H9 (cell line): Measurements from ENCODE around the gene CD7. TPM values are rescaled to one million over a fixed set of nuclear protein-coding genes. Genes with fewer than 3 reads are reported as not detected.

Source experiments
- DNase-seq: peaks from one replicate; pipeline ENCODE4 v3.0.0-alpha.2; 2017
- H2AFZ ChIP-seq: one replicate; pipeline ENCODE4 v1.6.1; 2013; ENCODE audit warnings: mild to moderate bottlenecking, low read length, control low read depth, moderate library complexity
- H2AK5ac ChIP-seq: 2 replicates; pipeline ENCODE4 v1.6.1; 2013; ENCODE audit warnings: low read length, control low read depth, mixed read lengths; ENCODE audit not compliant: insufficient read length
- H2BK120ac ChIP-seq: one replicate; pipeline ENCODE4 v1.6.1; 2013; ENCODE audit warnings: low read depth, mild to moderate bottlenecking, low read length, control low read depth, inconsistent platforms; ENCODE audit not compliant: poor library complexity, severe bottlenecking
- H2BK12ac ChIP-seq: 2 replicates; pipeline ENCODE4 v1.6.1; 2013; ENCODE audit warnings: low read length, control low read depth, mixed read lengths, low read depth; ENCODE audit not compliant: insufficient read length
- H2BK15ac ChIP-seq: 2 replicates; pipeline ENCODE4 v1.6.1; 2013; ENCODE audit warnings: low read depth, low read length, control low read depth
- H2BK20ac ChIP-seq: one replicate; pipeline ENCODE4 v1.6.1; 2013; ENCODE audit warnings: low read depth, mild to moderate bottlenecking, low read length, control low read depth, inconsistent platforms; ENCODE audit not compliant: poor library complexity, severe bottlenecking
- H2BK5ac ChIP-seq: 2 replicates; pipeline ENCODE4 v1.6.1; 2013; ENCODE audit warnings: low read length, control low read depth, mixed read lengths; ENCODE audit not compliant: insufficient read length
- H3K14ac ChIP-seq: 2 replicates; pipeline ENCODE4 v1.6.1; 2013; ENCODE audit warnings: low read length, control low read depth; ENCODE audit not compliant: insufficient read depth
- H3K18ac ChIP-seq: 2 replicates; pipeline ENCODE4 v1.6.1; 2013; ENCODE audit warnings: low read depth, mild to moderate bottlenecking, mixed read lengths, low read length, control low read depth; ENCODE audit not compliant: insufficient read length
- H3K23ac ChIP-seq: 2 replicates; pipeline ENCODE4 v1.6.1; 2013; ENCODE audit warnings: low read length, control low read depth, mixed read lengths, low read depth; ENCODE audit not compliant: insufficient read length
- H3K23me2 ChIP-seq: 2 replicates; pipeline ENCODE4 v1.6.1; 2013; ENCODE audit warnings: low read depth, mild to moderate bottlenecking, mixed read lengths, low read length, control low read depth; ENCODE audit not compliant: insufficient read length, poor library complexity, severe bottlenecking
- H3K27ac ChIP-seq: 2 replicates; pipeline ENCODE4 v1.5.1; 2013; ENCODE audit warnings: low read length, control low read depth, mixed read lengths, low read depth; ENCODE audit not compliant: insufficient read length
- H3K27me3 ChIP-seq: 2 replicates; pipeline ENCODE4 v1.6.1; 2013; ENCODE audit warnings: low read length, control low read depth, inconsistent platforms; ENCODE audit not compliant: insufficient read depth
- H3K4ac ChIP-seq: 2 replicates; pipeline ENCODE4 v1.6.1; 2013; ENCODE audit warnings: low read depth, mild to moderate bottlenecking, control low read depth, inconsistent platforms, low read length, moderate library complexity
- H3K4me1 ChIP-seq: 2 replicates; pipeline ENCODE4 v1.6.1; 2013; ENCODE audit warnings: low read length, control low read depth, inconsistent platforms; ENCODE audit not compliant: insufficient read depth
- H3K4me2 ChIP-seq: 2 replicates; pipeline ENCODE4 v1.6.1; 2013; ENCODE audit warnings: low read length, control low read depth, mixed read lengths; ENCODE audit not compliant: insufficient read length, insufficient read depth
- H3K56ac ChIP-seq: 2 replicates; pipeline ENCODE4 v1.6.1; 2013; ENCODE audit warnings: low read depth, mild to moderate bottlenecking, mixed read lengths, low read length, control low read depth; ENCODE audit not compliant: insufficient read length
- H3K79me1 ChIP-seq: 2 replicates; pipeline ENCODE4 v1.6.1; 2013; ENCODE audit warnings: low read depth, mild to moderate bottlenecking, moderate library complexity, low read length, control low read depth, inconsistent platforms; ENCODE audit not compliant: insufficient read depth, poor library complexity, severe bottlenecking
- H3K79me2 ChIP-seq: 2 replicates; pipeline ENCODE4 v1.6.1; 2013; ENCODE audit warnings: low read length, control low read depth, inconsistent platforms; ENCODE audit not compliant: insufficient read depth
- H3K9ac ChIP-seq: 2 replicates; pipeline ENCODE4 v1.6.1; 2013; ENCODE audit warnings: low read length, control low read depth, mixed read lengths; ENCODE audit not compliant: insufficient read length; ENCODE audit errors: extremely low read depth
- H3K9me3 ChIP-seq: one replicate; pipeline ENCODE4 v1.6.1; 2013; ENCODE audit warnings: low read depth, low read length, inconsistent platforms; ENCODE audit not compliant: control insufficient read depth
- H3T11ph ChIP-seq: one replicate; pipeline ENCODE4 v1.6.1; 2013; ENCODE audit warnings: mild to moderate bottlenecking, low read length, control low read depth, inconsistent platforms
- H4K20me1 ChIP-seq: one replicate; pipeline ENCODE4 v1.6.1; 2013; ENCODE audit not compliant: control insufficient read depth, insufficient read length, insufficient read depth
- H4K5ac ChIP-seq: 2 replicates; pipeline ENCODE4 v1.6.1; 2013; ENCODE audit warnings: low read depth, mild to moderate bottlenecking, mixed read lengths, low read length, control low read depth; ENCODE audit not compliant: insufficient read length
- H4K8ac ChIP-seq: replicated peaks from 2 replicates; pipeline ENCODE4 v1.6.1; 2013; ENCODE audit warnings: low read length, control low read depth, mixed read lengths, low read depth; ENCODE audit not compliant: insufficient read length
- H4K91ac ChIP-seq: 2 replicates; pipeline ENCODE4 v1.6.1; 2013; ENCODE audit warnings: low read depth, mild to moderate bottlenecking, moderate library complexity, mixed read lengths, low read length, control low read depth; ENCODE audit not compliant: insufficient read length
- H3K27ac Mint-ChIP-seq, 3 experiments: 2 replicates in 2 of 3; 3 replicates in 1 of 3; pipeline ENCODE4 v1.8.0; 2020 to 2021; ENCODE audit warnings: mixed read lengths in 3 of 3, mild to moderate bottlenecking in 1 of 3, moderate library complexity in 1 of 3
- H3K27me3 Mint-ChIP-seq: 2 replicates; pipeline ENCODE4 v1.8.0; 2021; ENCODE audit warnings: low read depth, mild to moderate bottlenecking, moderate library complexity, mixed read lengths
- H3K36me3 Mint-ChIP-seq, 3 experiments: 2 replicates in 2 of 3; 3 replicates in 1 of 3; pipeline ENCODE4 v1.8.0; 2020 to 2021; ENCODE audit warnings: low read depth in 3 of 3, mixed read lengths in 3 of 3; ENCODE audit not compliant: insufficient read depth in 1 of 3
- H3K4me1 Mint-ChIP-seq, 2 experiments: 2 replicates each; pipeline ENCODE4 v1.8.0; 2020; ENCODE audit warnings: mixed read lengths in 2 of 2
- H3K4me3 Mint-ChIP-seq, 2 experiments: 2 replicates in 1 of 2; 3 replicates in 1 of 2; pipeline ENCODE4 v1.8.0; 2020 to 2021; ENCODE audit warnings: mild to moderate bottlenecking in 2 of 2, mixed read lengths in 2 of 2, moderate library complexity in 1 of 2
- H3K9me3 Mint-ChIP-seq, 2 experiments: 2 replicates in 1 of 2; 3 replicates in 1 of 2; pipeline ENCODE4 v1.8.0; 2020; ENCODE audit warnings: mild to moderate bottlenecking in 2 of 2, mixed read lengths in 2 of 2, moderate library complexity in 1 of 2
- CTCF ChIP-seq: fragments of 200-600 bp; sonication (generic); conservative IDR thresholded peaks from 3 replicates; pipeline ENCODE4 v1.8.0; 2021; ENCODE audit warnings: antibody characterized with exemption, mild to moderate bottlenecking
- WGBS: extraction: QIAGEN DNeasy Blood & Tissue Kit; methylation state at CpG from one replicate; pipeline ENCODE4 v1.1.7; 2013; ENCODE audit warnings: missing lambda C conversion rate, low lambda C conversion rate, mixed read lengths; ENCODE audit not compliant: insufficient read length; ENCODE audit errors: extremely low coverage; 5-methylcytosine and 5-hydroxymethylcytosine counted together
- total RNA-seq: library from RNA; stranded (reverse); gene quantifications from 2 replicates; pipeline ENCODE4 v1.2.1, GENCODE V29; 2021

The CD7 gene
- total RNA-seq, 1 experiment from 2014 or later = 0.35 TPM

DNA sequence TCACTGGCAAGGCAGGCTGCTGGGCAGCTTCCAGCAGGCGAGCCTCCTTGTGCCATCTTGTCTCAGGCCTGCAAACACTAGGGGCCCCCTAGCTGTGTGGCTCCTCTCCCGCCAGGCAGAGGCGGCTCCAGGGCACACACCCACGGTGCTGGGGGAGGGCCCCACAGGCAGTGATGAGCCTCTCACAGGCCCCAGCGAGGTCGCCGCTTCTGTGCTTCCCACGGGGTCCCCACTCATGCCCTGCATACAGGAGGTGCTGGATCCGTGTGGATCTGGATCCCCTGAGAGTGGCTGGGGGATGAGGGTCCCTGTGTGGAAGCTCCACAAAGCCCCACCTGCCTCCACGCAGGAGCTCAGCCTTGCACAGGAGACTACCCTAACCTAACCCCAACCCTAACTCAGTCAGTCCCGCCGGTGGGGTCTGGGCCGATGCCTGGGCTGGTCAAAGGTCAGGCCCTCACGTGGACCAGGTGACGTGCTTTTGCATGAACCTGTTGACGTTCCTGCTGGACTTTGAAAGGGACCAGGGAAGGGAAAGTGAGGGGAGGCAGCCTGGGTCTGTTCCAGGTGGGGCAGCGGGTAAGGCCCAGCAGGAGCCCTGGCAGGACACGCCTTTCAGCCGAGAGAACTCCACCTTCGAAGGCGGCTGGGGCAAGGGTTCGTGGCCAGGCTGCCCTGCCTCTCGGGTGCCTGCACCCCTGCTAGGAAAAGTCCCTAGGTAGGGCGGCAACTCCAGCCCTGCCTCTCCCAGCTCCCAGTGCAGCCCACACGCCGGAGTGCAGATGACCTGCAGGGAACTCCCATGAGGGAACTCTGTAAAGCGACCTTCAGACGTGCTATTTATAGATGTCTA lies 11.0 kb upstream of the CD7 start:
- H2AFZ ChIP-seq = no peak overlapping the region
- no peaks in the 10 kb centered on the region for H3K79me1 ChIP-seq
- H3K18ac ChIP-seq = no peak overlapping the region
- H3K27me3 ChIP-seq = peaks cover 4% of the 10 kb centered on the region; the same call in 1 of the 2 replicates
- Mint-ChIP-seq H3K4me3 (no peak overlapping the region; a peak in 1 of 5 replicates), H3K36me3 (no peaks in the 10 kb centered on the region), H3K4me1 (peaks cover 16 to 34% of the 10 kb centered on the region in 2 experiments), H3K27ac (no peak overlapping the region), H3K27me3 (peaks cover 57% of the 10 kb centered on the region), H3K9me3 (no peaks in the 10 kb centered on the region)
- H3K9me3 ChIP-seq = no peaks in the 10 kb centered on the region
- H3K23me2 ChIP-seq = no peaks in the 10 kb centered on the region
- H4K91ac ChIP-seq = no peak overlapping the region
- H2BK120ac ChIP-seq = no peak overlapping the region
- H2BK20ac ChIP-seq = no peak overlapping the region
- DNase-seq = no peak
- H2AK5ac ChIP-seq = no peak overlapping the region
- H3T11ph ChIP-seq = no peak overlapping the region
- no peak for TF ChIP-seq CTCF
- H3K79me2 ChIP-seq = no peaks in the 10 kb centered on the region
- H2BK12ac ChIP-seq = no peak overlapping the region
- no peak overlapping the region for H3K9ac ChIP-seq
- H3K14ac ChIP-seq = no peak overlapping the region; the same call in 1 of the 2 replicates
- no peak overlapping the region for H2BK5ac ChIP-seq
- H3K4me1 ChIP-seq = peaks cover 5% of the 10 kb centered on the region; the same call in 1 of the 2 replicates
- H3K4me2 ChIP-seq = no peak overlapping the region
- no peak overlapping the region for H3K56ac ChIP-seq
- no peak overlapping the region for H3K27ac ChIP-seq
- no peak overlapping the region for H3K23ac ChIP-seq
- H4K5ac ChIP-seq = no peak overlapping the region
- no CpG with 5 or more reads among the region's 28 CpGs for WGBS
- H4K20me1 ChIP-seq = no peaks in the 10 kb centered on the region
- H2BK15ac ChIP-seq = no peak overlapping the region
- no peak overlapping the region for H3K4ac ChIP-seq
- H4K8ac ChIP-seq = no peak overlapping the region
